HEK293 (cell line): ENCODE results near the gene AIFM3.

ENCODE experiments used
- CTCF ChIA-PET: fragments of 350-600 bp; formaldehyde crosslinking; extraction: SDS; loops from one replicate; lab custom pipeline; 2021; ENCODE audit warnings: antibody characterized with exemption; lab: Yijun Ruan, JAX
- POLR2A ChIA-PET: fragments of 300-600 bp; formaldehyde crosslinking; extraction: SDS; loops from one replicate; lab custom pipeline; 2020; ENCODE audit warnings: antibody characterized with exemption, inconsistent platforms; lab: Yijun Ruan, JAX
- H3K27ac ChIP-seq: fragments of 200-500 bp; sonication (Bioruptor generic); 2 replicates; pipeline ENCODE4 v1.5.1; 2014; ENCODE audit warnings: low read depth, low read length, control low read depth, inconsistent platforms; ENCODE audit errors: extremely low read depth
- H3K36me3 ChIP-seq, 2 experiments: fragments of 200-500 bp in 1 of 2; sonication (Bioruptor generic) in 1 of 2; 1 replicate in 1 of 2; 2 replicates in 1 of 2; pipeline ENCODE4 v1.5.1; 2014 to 2017; ENCODE audit warnings: inconsistent platforms in 2 of 2, low read length in 2 of 2; ENCODE audit not compliant: control insufficient read depth in 2 of 2, insufficient read depth in 1 of 2
- H3K4me1 ChIP-seq: fragments of 200-500 bp; sonication (Bioruptor generic); 2 replicates; pipeline ENCODE4 v1.5.1; 2014; ENCODE audit warnings: mild to moderate bottlenecking, low read length, inconsistent platforms; ENCODE audit not compliant: control insufficient read depth, insufficient read depth
- H3K4me3 ChIP-seq: 2 replicates; pipeline ENCODE4 v1.5.1; 2011; ENCODE audit warnings: low read depth, mild to moderate bottlenecking, control low read depth, low read length, moderate library complexity
- H3K9me3 ChIP-seq: fragments of 200-500 bp; sonication (Bioruptor generic); 2 replicates; pipeline ENCODE4 v1.5.1; 2014; ENCODE audit warnings: low read depth, low read length, inconsistent platforms; ENCODE audit not compliant: control insufficient read depth, insufficient read depth
- HOXC10 ChIP-seq: sonication (generic); formaldehyde crosslinking; IDR thresholded peaks from 2 replicates; pipeline ENCODE4 v1.8.1; 2023; ENCODE audit warnings: mild to moderate bottlenecking, missing genetic modification reagents
- KLF8 ChIP-seq: fragments of 450-650 bp; formaldehyde crosslinking; IDR thresholded peaks from 2 replicates; pipeline ENCODE4 v1.5.1; 2016; ENCODE audit warnings: missing biosample characterization, missing genetic modification characterization
- MYNN ChIP-seq: fragments of 450-650 bp; formaldehyde crosslinking; IDR thresholded peaks from 2 replicates; pipeline ENCODE4 v1.5.1; 2016; ENCODE audit warnings: missing biosample characterization, missing genetic modification characterization, borderline replicate concordance
- YY2 ChIP-seq: fragments of 450-650 bp; formaldehyde crosslinking; IDR thresholded peaks from 2 replicates; pipeline ENCODE4 v1.5.1; 2016; ENCODE audit warnings: missing biosample characterization, missing genetic modification characterization
- ZBTB17 ChIP-seq: fragments of 450-650 bp; formaldehyde crosslinking; IDR thresholded peaks from 2 replicates; pipeline ENCODE4 v1.5.1; 2016; ENCODE audit warnings: missing biosample characterization, missing genetic modification characterization
- ZNF16 ChIP-seq: fragments of 450-650 bp; formaldehyde crosslinking; IDR thresholded peaks from 2 replicates; pipeline ENCODE4 v1.5.1; 2016; ENCODE audit warnings: low read depth, missing biosample characterization, missing genetic modification characterization
- ZNF23 ChIP-seq: fragments of 450-650 bp; formaldehyde crosslinking; IDR thresholded peaks from 2 replicates; pipeline ENCODE4 v1.5.1; 2016; ENCODE audit warnings: missing biosample characterization, missing genetic modification characterization, borderline replicate concordance
- ZNF266 ChIP-seq: fragments of 450-650 bp; formaldehyde crosslinking; IDR thresholded peaks from 2 replicates; pipeline ENCODE4 v1.5.1; 2016; ENCODE audit warnings: missing biosample characterization, missing genetic modification characterization, low read depth
- ZNF341 ChIP-seq: fragments of 450-650 bp; formaldehyde crosslinking; IDR thresholded peaks from 2 replicates; pipeline ENCODE4; 2016; ENCODE audit warnings: low read depth, missing biosample characterization, missing genetic modification characterization
- ZNF354C ChIP-seq: fragments of 450-650 bp; formaldehyde crosslinking; IDR thresholded peaks from 2 replicates; pipeline ENCODE4 v1.5.1; 2016; ENCODE audit warnings: missing biosample characterization, missing genetic modification characterization, low read depth, borderline replicate concordance
- ZNF404 ChIP-seq: fragments of 450-650 bp; formaldehyde crosslinking; IDR thresholded peaks from 2 replicates; pipeline ENCODE4 v1.5.1; 2017; ENCODE audit warnings: missing biosample characterization, missing genetic modification characterization
- ZNF560 ChIP-seq: fragments of 450-650 bp; formaldehyde crosslinking; IDR thresholded peaks from 2 replicates; pipeline ENCODE4 v1.5.1; 2017; ENCODE audit warnings: missing biosample characterization, missing genetic modification characterization, borderline replicate concordance
- ZNF664 ChIP-seq: fragments of 450-650 bp; formaldehyde crosslinking; IDR thresholded peaks from 2 replicates; pipeline ENCODE4 v1.5.1; 2016; ENCODE audit warnings: missing biosample characterization, missing genetic modification characterization
- ZXDB ChIP-seq: fragments of 450-650 bp; formaldehyde crosslinking; IDR thresholded peaks from 2 replicates; pipeline ENCODE4 v1.5.1; 2016; ENCODE audit warnings: missing biosample characterization, missing genetic modification characterization
- TF ChIP-seq, protein P1 (sequence below): fragments of 450-650 bp; formaldehyde crosslinking; IDR thresholded peaks from 2 replicates; pipeline ENCODE4 v1.5.1; 2017; ENCODE audit warnings: missing biosample characterization, missing genetic modification characterization
- TF ChIP-seq, protein P2 (sequence below): fragments of 450-650 bp; formaldehyde crosslinking; IDR thresholded peaks from 2 replicates; pipeline ENCODE4 v1.5.1; 2016; ENCODE audit warnings: missing biosample characterization, missing genetic modification characterization
- TF ChIP-seq, protein P3 (sequence below): fragments of 450-650 bp; formaldehyde crosslinking; IDR thresholded peaks from 2 replicates; pipeline ENCODE4 v1.5.1; 2016; ENCODE audit warnings: missing biosample characterization, missing genetic modification characterization

AIFM3 gene

GRCh38 chr22:20944042-20944441 is 23.0 kb upstream of the AIFM3 start (continued):
- TF ChIP-seq ZXDB (tag by site-specific recombination), result no peak

DNA sequence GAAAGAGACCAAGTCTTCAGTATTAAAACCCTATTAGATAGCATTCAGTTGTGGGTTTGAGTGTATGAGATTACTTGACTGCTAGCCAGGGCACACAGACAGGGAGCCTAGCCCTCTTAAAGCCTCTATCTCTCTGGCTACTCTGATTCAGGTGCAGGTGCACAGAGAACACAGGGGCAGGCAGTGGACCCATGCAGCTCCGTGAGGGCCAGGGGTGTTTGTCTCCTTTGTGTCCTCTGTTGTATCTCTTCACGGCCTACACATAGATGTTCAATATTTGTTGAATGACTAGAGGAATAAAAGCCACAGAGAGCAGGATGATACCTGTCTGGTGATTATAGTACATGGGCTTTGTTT is 21.5 kb upstream of the AIFM3 start:
- Histone ChIP-seq H3K4me3 (no peak overlapping the region), H3K27ac (no peak overlapping the region), H3K4me1 (no peaks in the 10 kb centered on the region), H3K9me3 (no peaks in the 10 kb centered on the region), H3K36me3 (peaks cover 5 to 47% of the 10 kb centered on the region in 2 experiments; a peak in 2 of 3 replicates)
- TF ChIP-seq ZNF341 (tag by site-specific recombination), result no peak
- TF ChIP-seq, protein P1, sequence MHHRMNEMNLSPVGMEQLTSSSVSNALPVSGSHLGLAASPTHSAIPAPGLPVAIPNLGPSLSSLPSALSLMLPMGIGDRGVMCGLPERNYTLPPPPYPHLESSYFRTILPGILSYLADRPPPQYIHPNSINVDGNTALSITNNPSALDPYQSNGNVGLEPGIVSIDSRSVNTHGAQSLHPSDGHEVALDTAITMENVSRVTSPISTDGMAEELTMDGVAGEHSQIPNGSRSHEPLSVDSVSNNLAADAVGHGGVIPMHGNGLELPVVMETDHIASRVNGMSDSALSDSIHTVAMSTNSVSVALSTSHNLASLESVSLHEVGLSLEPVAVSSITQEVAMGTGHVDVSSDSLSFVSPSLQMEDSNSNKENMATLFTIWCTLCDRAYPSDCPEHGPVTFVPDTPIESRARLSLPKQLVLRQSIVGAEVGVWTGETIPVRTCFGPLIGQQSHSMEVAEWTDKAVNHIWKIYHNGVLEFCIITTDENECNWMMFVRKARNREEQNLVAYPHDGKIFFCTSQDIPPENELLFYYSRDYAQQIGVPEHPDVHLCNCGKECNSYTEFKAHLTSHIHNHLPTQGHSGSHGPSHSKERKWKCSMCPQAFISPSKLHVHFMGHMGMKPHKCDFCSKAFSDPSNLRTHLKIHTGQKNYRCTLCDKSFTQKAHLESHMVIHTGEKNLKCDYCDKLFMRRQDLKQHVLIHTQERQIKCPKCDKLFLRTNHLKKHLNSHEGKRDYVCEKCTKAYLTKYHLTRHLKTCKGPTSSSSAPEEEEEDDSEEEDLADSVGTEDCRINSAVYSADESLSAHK (tag by site-specific recombination), result no peak
- no peak for TF ChIP-seq HOXC10 (CRISPR knock-in tag)
- no peak for TF ChIP-seq ZNF560 (tag by site-specific recombination)
- no peak for TF ChIP-seq ZNF354C (tag by site-specific recombination)
- no peak for TF ChIP-seq KLF8 (tag by site-specific recombination)
- TF ChIP-seq ZBTB17 (tag by site-specific recombination), result no peak
- TF ChIP-seq ZNF23, result no peak
- TF ChIP-seq ZNF16 (tag by site-specific recombination), result no peak
- no peak for TF ChIP-seq ZNF266 (tag by site-specific recombination)
- TF ChIP-seq, protein P2, sequence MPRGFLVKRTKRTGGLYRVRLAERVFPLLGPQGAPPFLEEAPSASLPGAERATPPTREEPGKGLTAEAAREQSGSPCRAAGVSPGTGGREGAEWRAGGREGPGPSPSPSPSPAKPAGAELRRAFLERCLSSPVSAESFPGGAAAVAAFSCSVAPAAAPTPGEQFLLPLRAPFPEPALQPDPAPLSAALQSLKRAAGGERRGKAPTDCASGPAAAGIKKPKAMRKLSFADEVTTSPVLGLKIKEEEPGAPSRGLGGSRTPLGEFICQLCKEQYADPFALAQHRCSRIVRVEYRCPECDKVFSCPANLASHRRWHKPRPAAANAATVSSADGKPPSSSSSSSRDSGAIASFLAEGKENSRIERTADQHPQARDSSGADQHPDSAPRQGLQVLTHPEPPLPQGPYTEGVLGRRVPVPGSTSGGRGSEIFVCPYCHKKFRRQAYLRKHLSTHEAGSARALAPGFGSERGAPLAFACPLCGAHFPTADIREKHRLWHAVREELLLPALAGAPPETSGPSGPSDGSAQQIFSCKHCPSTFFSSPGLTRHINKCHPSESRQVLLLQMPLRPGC (tag by site-specific recombination), result no peak
- no peak for TF ChIP-seq ZNF664 (tag by site-specific recombination)
- no peak for TF ChIP-seq ZNF404 (tag by site-specific recombination)
- CTCF ChIA-PET, result no interaction called here
- POLR2A ChIA-PET, result no interaction called here

DNA sequence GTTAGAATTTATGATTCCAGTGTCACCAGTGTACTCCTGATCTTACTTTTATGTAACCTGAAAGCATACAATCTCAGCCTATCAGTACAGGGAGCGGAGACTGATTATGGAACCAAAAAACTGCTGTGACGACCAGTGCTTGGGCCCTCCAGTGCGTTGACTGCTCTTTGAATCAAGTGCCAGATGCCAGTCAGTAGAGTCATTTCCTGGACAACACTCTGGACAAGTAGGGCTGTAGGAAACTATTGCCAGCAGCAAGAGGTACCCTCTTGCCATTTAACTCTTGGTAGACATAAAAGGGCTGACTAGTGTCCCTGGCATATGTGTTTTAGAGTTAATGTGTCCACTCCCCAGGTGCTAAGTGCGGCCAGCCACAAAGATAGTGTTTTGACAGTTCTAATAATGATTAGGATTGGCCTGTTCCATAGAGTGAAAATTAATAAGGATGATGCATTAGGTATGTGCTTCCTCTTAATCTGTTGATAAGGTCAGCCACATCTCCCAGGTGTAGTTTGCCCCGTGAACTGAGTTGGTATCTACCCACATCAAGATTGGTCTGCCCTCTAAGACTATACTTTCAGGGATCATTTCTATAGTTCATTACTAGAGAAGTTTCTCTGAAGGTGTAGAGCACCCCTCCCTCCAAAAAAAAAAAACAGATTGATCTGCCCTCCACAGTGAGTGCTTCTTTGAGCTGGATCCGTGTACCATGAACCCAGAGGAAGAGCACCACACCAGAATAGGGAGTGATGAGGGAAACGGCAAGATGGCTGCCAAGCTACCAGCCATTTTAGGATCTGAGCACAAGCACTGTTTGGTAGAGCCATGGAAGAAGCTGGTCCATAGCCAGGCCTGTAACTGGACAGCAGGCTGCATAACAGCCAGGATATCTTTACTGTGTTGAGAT is 20.7 kb upstream of the AIFM3 start:
- Histone ChIP-seq H3K27ac (no peak overlapping the region), H3K4me3 (no peak overlapping the region), H3K9me3 (no peaks in the 10 kb centered on the region), H3K36me3 (peaks cover 5 to 51% of the 10 kb centered on the region in 2 experiments; a peak in 2 of 3 replicates), H3K4me1 (no peaks in the 10 kb centered on the region)
- ChIA-PET CTCF (interaction anchor here (1.2 kb wide), 1 partner anchor 10 kb away, joined by 3 read pairs; no protein-coding TSS in a partner anchor), POLR2A (no interaction called here)
- peak; percentile 64; the same call in 1 of the 2 replicates for TF ChIP-seq YY2 (tag by site-specific recombination)
- TF ChIP-seq, protein P3, sequence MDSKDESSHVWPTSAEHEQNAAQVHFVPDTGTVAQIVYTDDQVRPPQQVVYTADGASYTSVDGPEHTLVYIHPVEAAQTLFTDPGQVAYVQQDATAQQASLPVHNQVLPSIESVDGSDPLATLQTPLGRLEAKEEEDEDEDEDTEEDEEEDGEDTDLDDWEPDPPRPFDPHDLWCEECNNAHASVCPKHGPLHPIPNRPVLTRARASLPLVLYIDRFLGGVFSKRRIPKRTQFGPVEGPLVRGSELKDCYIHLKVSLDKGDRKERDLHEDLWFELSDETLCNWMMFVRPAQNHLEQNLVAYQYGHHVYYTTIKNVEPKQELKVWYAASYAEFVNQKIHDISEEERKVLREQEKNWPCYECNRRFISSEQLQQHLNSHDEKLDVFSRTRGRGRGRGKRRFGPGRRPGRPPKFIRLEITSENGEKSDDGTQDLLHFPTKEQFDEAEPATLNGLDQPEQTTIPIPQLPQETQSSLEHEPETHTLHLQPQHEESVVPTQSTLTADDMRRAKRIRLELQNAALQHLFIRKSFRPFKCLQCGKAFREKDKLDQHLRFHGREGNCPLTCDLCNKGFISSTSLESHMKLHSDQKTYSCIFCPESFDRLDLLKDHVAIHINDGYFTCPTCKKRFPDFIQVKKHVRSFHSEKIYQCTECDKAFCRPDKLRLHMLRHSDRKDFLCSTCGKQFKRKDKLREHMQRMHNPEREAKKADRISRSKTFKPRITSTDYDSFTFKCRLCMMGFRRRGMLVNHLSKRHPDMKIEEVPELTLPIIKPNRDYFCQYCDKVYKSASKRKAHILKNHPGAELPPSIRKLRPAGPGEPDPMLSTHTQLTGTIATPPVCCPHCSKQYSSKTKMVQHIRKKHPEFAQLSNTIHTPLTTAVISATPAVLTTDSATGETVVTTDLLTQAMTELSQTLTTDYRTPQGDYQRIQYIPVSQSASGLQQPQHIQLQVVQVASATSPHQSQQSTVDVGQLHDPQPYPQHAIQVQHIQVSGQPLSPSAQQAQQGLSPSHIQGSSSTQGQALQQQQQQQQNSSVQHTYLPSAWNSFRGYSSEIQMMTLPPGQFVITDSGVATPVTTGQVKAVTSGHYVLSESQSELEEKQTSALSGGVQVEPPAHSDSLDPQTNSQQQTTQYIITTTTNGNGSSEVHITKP (tag by site-specific recombination), result peak; percentile 37; the same call in 1 of the 2 replicates
- no peak for TF ChIP-seq MYNN (tag by site-specific recombination)
